Lung (tissue), 12 donors: ENCODE results near the gene EPM2AIP1. TPM values are rescaled to one million over a fixed set of nuclear protein-coding genes. Genes with fewer than 3 reads are reported as not detected.

ENCODE experiments used
- ATAC-seq: fragments of 200-7000 bp; cut with Tn5 transposase; one replicate; pipeline ENCODE4 v1.9.1; 2020; ENCODE audit warnings: moderate number of reproducible peaks; ENCODE audit not compliant: insufficient read depth, low FRiP score
- DNase-seq, 3 donors: peaks; one replicate each; pipeline ENCODE4 v3.0.0-alpha.2; 2013 to 2017
- H3K27ac ChIP-seq, 2 donors: one replicate each; pipeline ENCODE4 v1.5.1; 2013; ENCODE audit warnings: mild to moderate bottlenecking in 2 of 2, moderate library complexity in 2 of 2, control low read depth in 1 of 2, inconsistent platforms in 1 of 2, low read depth in 1 of 2, low read length in 1 of 2
- H3K27me3 ChIP-seq, 3 donors: one replicate each; pipeline ENCODE4 v1.5.1; 2013; ENCODE audit warnings: low read length in 2 of 3; ENCODE audit not compliant: control insufficient read depth in 3 of 3, insufficient read depth in 3 of 3
- H3K36me3 ChIP-seq, 4 donors: one replicate each; pipeline ENCODE4 v1.5.1; 2013; ENCODE audit warnings: low read length in 4 of 4, mild to moderate bottlenecking in 1 of 4, moderate library complexity in 1 of 4; ENCODE audit not compliant: control insufficient read depth in 4 of 4, insufficient read depth in 4 of 4
- H3K4me1 ChIP-seq, 5 donors: one replicate each; pipeline ENCODE4 v1.5.1; 2013; ENCODE audit warnings: low read length in 5 of 5, mild to moderate bottlenecking in 2 of 5, moderate library complexity in 1 of 5; ENCODE audit not compliant: control insufficient read depth in 5 of 5, insufficient read depth in 5 of 5
- H3K4me3 ChIP-seq: one replicate; pipeline ENCODE4 v1.5.1; 2013; ENCODE audit warnings: mild to moderate bottlenecking, control low read depth, moderate library complexity
- H3K9ac ChIP-seq, 2 donors: one replicate each; pipeline ENCODE4 v1.5.1; 2013; ENCODE audit warnings: low read length in 2 of 2, control low read depth in 1 of 2; ENCODE audit not compliant: insufficient read depth in 1 of 2
- H3K9me3 ChIP-seq, 4 donors: one replicate each; pipeline ENCODE4 v1.5.1; 2013; ENCODE audit warnings: low read length in 3 of 4, mild to moderate bottlenecking in 1 of 4, moderate library complexity in 1 of 4; ENCODE audit not compliant: control insufficient read depth in 4 of 4, insufficient read depth in 3 of 4
- WGBS, 2 donors: extraction: QIAGEN DNeasy Blood & Tissue Kit; methylation state at CpG; one replicate each; pipeline ENCODE4 v1.1.7; 2013; 5-methylcytosine and 5-hydroxymethylcytosine counted together
- polyA plus RNA-seq, 2 donors: library from polyadenylated mRNA; stranded (reverse); fragments of 200-250 nt; gene quantifications; one replicate each; pipeline ENCODE4 v1.2.1, GENCODE V29; 2013
- total RNA-seq, 2 donors: library from RNA; depleted of rRNA in 1 of 2; stranded (reverse); fragments of >200 nt in 1 of 2; gene quantifications; one replicate each; pipeline ENCODE4 v1.2.1, GENCODE V29; 2014 to 2021
- TF ChIP-seq, protein P1 (sequence below): IDR thresholded peaks from 2 replicates; pipeline ENCODE4 v1.5.1; 2012; ENCODE audit warnings: mild to moderate bottlenecking; ENCODE audit errors: control extremely low read depth, extremely low read depth
- donor health status: control.
- donor health status: control.
- donor health status: Bipolar disorder and iron deficiency.
- donor health status: healthy.
- donor health status: DM: yes; HTN: yes; CAD: no.

EPM2AIP1 gene
- total and polyA plus RNA-seq, 4 donors: 7.1 to 62.6 (median 13.9) TPM

DNA sequence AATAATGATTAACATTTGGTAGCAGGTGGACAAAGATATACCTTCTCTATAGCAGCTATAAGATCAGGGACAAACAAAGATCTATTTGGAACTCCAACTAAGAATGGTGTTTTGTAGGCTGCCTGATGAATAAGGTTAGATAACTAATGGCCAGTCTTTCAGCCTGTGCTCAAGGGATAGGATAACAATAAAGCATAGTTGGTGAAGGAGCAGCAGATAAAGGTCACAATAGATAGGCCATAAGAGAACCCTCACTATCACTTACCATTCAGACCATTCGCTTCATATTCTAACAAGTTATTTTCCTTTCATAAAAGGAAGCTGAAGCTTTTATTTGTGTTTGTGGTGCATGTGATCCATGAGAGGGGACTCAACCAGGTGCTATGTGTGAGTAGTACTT, 19.8 kb downstream of the EPM2AIP1 start:
- no peak for DNase-seq
- peaks cover 0 to 3% (median 0%) of the 10 kb centered on the region in 4 donors for H3K36me3 ChIP-seq
- 96 to 100% methylated on average over 1 of the region's 1 CpG for WGBS, 2 donors
- no peak for ATAC-seq
- TF ChIP-seq, protein P1, sequence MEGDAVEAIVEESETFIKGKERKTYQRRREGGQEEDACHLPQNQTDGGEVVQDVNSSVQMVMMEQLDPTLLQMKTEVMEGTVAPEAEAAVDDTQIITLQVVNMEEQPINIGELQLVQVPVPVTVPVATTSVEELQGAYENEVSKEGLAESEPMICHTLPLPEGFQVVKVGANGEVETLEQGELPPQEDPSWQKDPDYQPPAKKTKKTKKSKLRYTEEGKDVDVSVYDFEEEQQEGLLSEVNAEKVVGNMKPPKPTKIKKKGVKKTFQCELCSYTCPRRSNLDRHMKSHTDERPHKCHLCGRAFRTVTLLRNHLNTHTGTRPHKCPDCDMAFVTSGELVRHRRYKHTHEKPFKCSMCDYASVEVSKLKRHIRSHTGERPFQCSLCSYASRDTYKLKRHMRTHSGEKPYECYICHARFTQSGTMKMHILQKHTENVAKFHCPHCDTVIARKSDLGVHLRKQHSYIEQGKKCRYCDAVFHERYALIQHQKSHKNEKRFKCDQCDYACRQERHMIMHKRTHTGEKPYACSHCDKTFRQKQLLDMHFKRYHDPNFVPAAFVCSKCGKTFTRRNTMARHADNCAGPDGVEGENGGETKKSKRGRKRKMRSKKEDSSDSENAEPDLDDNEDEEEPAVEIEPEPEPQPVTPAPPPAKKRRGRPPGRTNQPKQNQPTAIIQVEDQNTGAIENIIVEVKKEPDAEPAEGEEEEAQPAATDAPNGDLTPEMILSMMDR: no peak
- H3K9me3 ChIP-seq: peaks cover 0 to 2% (median 0%) of the 10 kb centered on the region in 4 donors
- no peak overlapping the region for H3K27ac ChIP-seq
- no peaks in the 10 kb centered on the region for H3K27me3 ChIP-seq
- H3K4me3 ChIP-seq: no peak overlapping the region
- H3K4me1 ChIP-seq: no peaks in the 10 kb centered on the region
- H3K9ac ChIP-seq: no peak overlapping the region

DNA sequence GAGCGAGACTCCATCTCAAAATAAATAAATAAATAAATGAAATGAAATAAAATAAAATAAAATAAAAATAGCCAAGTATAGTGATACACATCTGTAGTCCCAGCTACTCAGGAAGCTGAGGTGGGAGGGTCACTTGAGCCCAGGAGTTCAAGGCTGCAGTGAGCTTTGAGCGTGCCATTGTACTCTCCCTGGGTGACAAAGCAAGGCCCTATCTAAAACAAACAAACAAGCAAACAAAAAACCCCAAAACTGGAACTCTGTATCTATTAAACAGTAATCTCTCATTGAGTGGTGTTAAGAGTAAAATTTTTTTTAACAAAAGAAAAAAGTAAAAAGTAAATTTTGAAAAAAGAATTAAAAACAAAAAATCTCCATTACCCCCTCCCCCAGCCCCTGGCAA, 20.8 kb downstream of the EPM2AIP1 start:
- TF ChIP-seq, protein P1: no peak
- Histone ChIP-seq H3K4me1 (no peaks in the 10 kb centered on the region), H3K36me3 (peaks cover 0 to 3% (median 0%) of the 10 kb centered on the region in 4 donors), H3K9ac (no peak overlapping the region), H3K27me3 (no peaks in the 10 kb centered on the region), H3K4me3 (no peak overlapping the region), H3K9me3 (peaks cover 0 to 2% (median 0%) of the 10 kb centered on the region in 4 donors), H3K27ac (no peak overlapping the region)
- DNase-seq: no peak
- WGBS, 2 donors: 89 to 94% methylated on average over 2 of the region's 2 CpGs
- ATAC-seq: no peak

GRCh38 chr3:36969540-36970432, 23.1 kb downstream of the EPM2AIP1 start:
- 13 to 15% methylated on average over 3 to 4 of the region's 4 CpGs for WGBS, 2 donors
- H3K36me3 ChIP-seq: no peaks in the 10 kb centered on the region
- H3K9ac ChIP-seq: no peak overlapping the region
- ATAC-seq (peak; percentile 82), DNase-seq (peak in 2 of 3 donors; percentile 29 to 43)
- no peaks in the 10 kb centered on the region for H3K27me3 ChIP-seq
- TF ChIP-seq, protein P1: no peak
- no peak overlapping the region for H3K4me3 ChIP-seq
- H3K27ac ChIP-seq: peak overlapping the region in 1 of 2 donors; percentile 62
- no peaks in the 10 kb centered on the region for H3K9me3 ChIP-seq
- H3K4me1 ChIP-seq: no peaks in the 10 kb centered on the region
